GM12891 (cell line): Measurements from ENCODE around the gene TCF20.

ENCODE experiments used
- POLR2A ChIP-seq: IDR thresholded peaks from 2 replicates; pipeline ENCODE4 v1.6.1; 2011; ENCODE audit warnings: low read depth, low read length, control low read depth
- POLR2AphosphoS5 ChIP-seq: IDR thresholded peaks from 2 replicates; pipeline ENCODE4 v1.6.1; 2011; ENCODE audit warnings: low read depth, low read length, control low read depth
- POU2F2 ChIP-seq: IDR thresholded peaks from 2 replicates; pipeline ENCODE4 v1.6.1; 2011; ENCODE audit warnings: low read depth, mild to moderate bottlenecking, control low read depth, low read length, moderate library complexity
- SPI1 ChIP-seq: IDR thresholded peaks from 2 replicates; pipeline ENCODE4 v1.6.1; 2011; ENCODE audit warnings: low read depth, low read length, control low read depth
- TAF1 ChIP-seq: IDR thresholded peaks from 2 replicates; pipeline ENCODE4 v1.6.1; 2011; ENCODE audit warnings: low read depth, low read length, control low read depth

GRCh38 chr22:42313204-42313603 lies 42.8 kb upstream of the TCF20 start:
- TF ChIP-seq POLR2A: no peak
- TF ChIP-seq POLR2AphosphoS5: no peak
- no peak for TF ChIP-seq TAF1
- TF ChIP-seq SPI1: no peak
- no peak for TF ChIP-seq POU2F2
